ENCODE measurements around the gene COBLL1.

Gene COBLL1

DNA sequence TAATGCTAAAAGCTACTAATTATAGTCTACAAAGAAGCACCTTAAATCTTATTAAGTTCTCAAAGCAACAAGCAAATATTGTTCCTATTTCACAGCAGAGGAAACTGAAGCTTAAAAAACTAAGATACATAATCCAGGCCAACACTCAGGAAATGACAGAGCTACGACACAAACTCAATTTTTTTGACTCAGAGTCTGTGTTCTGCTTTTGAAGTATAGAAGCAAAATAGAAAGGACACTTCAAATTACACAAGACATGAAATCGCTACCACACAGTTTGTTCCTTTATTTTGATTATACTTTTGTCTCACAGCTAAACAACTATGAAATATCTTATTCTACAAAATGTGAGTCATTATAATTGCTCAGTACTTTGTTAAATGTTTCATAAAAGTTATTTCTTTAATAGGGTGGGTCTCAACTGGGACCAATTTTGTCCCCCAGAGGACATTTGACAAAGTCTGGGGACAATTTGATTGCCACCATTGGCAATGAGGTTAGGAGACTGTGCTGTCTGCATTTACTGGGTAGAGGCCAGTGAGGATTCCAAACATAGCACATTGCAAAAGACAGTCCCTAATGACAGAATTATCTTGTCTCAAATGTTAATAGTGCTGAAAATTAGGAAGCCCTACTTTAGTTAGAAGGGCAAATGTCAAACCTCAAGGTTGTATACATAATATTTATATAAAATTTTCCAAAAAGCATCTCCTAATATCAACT is 118.8 kb downstream of the COBLL1 start:
- no peaks in the 10 kb centered on the region for H3K9me3 ChIP-seq
- TF ChIP-seq, protein P1, sequence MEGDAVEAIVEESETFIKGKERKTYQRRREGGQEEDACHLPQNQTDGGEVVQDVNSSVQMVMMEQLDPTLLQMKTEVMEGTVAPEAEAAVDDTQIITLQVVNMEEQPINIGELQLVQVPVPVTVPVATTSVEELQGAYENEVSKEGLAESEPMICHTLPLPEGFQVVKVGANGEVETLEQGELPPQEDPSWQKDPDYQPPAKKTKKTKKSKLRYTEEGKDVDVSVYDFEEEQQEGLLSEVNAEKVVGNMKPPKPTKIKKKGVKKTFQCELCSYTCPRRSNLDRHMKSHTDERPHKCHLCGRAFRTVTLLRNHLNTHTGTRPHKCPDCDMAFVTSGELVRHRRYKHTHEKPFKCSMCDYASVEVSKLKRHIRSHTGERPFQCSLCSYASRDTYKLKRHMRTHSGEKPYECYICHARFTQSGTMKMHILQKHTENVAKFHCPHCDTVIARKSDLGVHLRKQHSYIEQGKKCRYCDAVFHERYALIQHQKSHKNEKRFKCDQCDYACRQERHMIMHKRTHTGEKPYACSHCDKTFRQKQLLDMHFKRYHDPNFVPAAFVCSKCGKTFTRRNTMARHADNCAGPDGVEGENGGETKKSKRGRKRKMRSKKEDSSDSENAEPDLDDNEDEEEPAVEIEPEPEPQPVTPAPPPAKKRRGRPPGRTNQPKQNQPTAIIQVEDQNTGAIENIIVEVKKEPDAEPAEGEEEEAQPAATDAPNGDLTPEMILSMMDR (IDR thresholded peaks at IDR 0.05), result no peak
- H3K27ac ChIP-seq, result no peak overlapping the region
- H3K27me3 ChIP-seq, result no peaks in the 10 kb centered on the region
- no peaks in the 10 kb centered on the region for H3K36me3 ChIP-seq
- no peak overlapping the region for H3K4me3 ChIP-seq (ENCODE audit: low read depth in 1 of 2, low read length in 1 of 2)
- H3K4me1 ChIP-seq (ENCODE audit: control insufficient read depth in 1 of 2, insufficient read depth in 1 of 2, low read depth in 1 of 2, low read length in 1 of 2), result no peaks in the 10 kb centered on the region

DNA sequence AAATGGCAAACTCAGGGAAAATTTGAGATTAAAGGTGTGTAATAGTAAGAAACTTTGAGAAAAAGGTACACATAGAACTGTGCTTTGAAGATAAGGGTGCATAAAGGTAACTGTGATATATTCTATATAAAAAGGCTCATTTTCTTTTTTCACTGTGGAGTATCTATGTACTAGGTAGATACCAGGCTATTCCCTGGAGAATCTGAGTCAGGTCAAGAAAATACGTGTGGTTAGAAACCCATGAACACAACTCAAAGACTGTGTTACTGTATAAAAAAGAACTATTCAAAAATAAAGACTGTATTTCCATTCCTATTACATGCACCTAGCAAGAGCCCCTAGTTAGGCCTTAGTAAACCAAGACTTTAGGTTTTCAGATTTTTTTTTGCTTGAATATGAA is 120.2 kb downstream of the COBLL1 start:
- H3K4me1 ChIP-seq (ENCODE audit: control insufficient read depth in 1 of 2, insufficient read depth in 1 of 2, low read depth in 1 of 2, low read length in 1 of 2), result no peaks in the 10 kb centered on the region
- no peaks in the 10 kb centered on the region for H3K9me3 ChIP-seq
- no peak overlapping the region for H3K4me3 ChIP-seq (ENCODE audit: low read depth in 1 of 2, low read length in 1 of 2)
- H3K27ac ChIP-seq, result no peak overlapping the region
- TF ChIP-seq, protein P1 (IDR thresholded peaks at IDR 0.05), result no peak
- no peaks in the 10 kb centered on the region for H3K36me3 ChIP-seq
- H3K27me3 ChIP-seq, result no peaks in the 10 kb centered on the region

DNA sequence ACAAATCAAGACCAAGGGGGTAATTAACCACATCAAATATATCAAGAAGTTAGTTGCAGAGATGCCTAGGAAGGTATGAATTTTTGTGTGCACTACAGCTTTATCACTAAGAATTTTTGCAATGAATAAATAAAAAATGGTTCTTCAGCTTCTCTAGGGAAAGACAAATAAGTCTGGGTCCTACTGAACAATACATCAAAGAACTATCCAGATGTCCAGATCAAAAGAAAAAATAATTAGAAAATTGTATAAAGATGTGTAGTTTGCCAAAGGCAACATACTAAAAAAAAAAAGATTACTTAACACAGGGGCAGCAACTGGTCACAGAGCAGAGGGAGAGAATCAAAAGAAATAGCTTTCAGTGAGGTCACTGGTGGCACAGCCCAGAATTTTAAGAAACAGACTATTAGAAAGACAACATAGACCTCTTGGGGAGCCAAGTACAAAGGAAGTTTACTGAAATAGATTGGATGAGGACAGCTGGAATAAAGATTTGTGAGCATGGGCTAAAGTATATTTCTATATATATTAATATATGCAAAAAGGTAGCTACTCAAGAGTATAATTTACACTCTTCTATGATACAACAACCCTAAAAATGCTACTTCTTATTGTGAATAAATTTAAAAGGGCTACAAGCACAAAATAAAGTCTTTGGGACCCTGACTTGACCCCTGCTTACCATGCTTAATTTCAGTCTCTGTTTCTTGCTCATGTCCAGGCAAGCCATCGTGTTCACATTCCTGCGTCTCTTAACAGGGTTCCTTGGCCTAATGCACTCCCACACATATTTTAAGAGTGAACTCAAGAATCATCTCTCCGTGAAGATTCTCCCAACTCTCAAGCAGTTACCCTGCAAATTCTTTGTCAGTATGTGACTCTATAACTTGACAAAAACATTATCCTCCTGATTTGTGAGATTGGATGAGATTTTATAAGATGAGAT is 121.4 kb downstream of the COBLL1 start:
- Histone ChIP-seq H3K36me3 (no peaks in the 10 kb centered on the region), H3K4me3 (ENCODE audit: low read depth in 1 of 2, low read length in 1 of 2) (no peak overlapping the region), H3K27me3 (no peaks in the 10 kb centered on the region), H3K9me3 (no peaks in the 10 kb centered on the region), H3K4me1 (ENCODE audit: control insufficient read depth in 1 of 2, insufficient read depth in 1 of 2, low read depth in 1 of 2, low read length in 1 of 2) (no peaks in the 10 kb centered on the region), H3K27ac (no peak overlapping the region)
- TF ChIP-seq, protein P1 (IDR thresholded peaks at IDR 0.05), result no peak

DNA sequence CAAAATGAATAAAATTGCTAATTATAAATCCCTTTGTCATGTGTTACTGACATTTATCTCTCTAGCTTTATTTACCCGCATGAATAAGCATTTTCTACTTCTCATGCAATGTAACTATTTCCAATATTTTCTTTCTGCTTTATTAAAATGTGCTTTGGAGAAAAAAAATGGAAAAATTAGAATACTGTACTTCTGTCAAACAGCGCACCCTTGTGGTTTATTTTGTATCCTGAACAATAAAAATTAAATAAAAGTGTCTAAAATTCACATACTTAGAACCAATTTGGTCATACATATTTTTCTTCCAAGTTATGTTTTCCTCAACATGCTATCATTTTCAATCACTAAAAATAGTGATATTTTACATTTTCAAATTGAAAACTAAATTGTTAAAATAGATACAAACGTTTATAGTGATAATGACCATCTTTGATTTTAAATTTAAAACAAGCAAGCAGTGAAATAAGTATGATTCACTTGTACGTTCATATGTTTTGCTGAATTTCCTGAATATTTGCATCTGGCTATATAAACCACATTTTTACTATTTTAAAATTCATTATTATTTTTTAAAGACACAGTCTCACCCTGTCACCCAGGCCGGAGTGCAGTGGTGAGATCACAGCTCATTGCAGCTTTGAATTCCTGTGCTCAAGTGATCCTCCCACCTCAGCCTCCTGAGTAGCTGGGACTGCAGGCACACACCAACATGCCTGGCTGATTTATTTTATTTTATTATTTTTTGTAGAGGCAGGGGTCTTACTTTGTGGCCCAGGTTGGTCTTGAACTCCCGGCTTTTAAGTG is 124.4 kb downstream of the COBLL1 start:
- TF ChIP-seq, protein P1 (IDR thresholded peaks at IDR 0.05), result no peak
- no peaks in the 10 kb centered on the region for H3K9me3 ChIP-seq
- no peaks in the 10 kb centered on the region for H3K27me3 ChIP-seq
- no peaks in the 10 kb centered on the region for H3K4me1 ChIP-seq (ENCODE audit: control insufficient read depth in 1 of 2, insufficient read depth in 1 of 2, low read depth in 1 of 2, low read length in 1 of 2)
- no peaks in the 10 kb centered on the region for H3K36me3 ChIP-seq
- H3K4me3 ChIP-seq (ENCODE audit: low read depth in 1 of 2, low read length in 1 of 2), result no peak overlapping the region
- H3K27ac ChIP-seq, result no peak overlapping the region

DNA sequence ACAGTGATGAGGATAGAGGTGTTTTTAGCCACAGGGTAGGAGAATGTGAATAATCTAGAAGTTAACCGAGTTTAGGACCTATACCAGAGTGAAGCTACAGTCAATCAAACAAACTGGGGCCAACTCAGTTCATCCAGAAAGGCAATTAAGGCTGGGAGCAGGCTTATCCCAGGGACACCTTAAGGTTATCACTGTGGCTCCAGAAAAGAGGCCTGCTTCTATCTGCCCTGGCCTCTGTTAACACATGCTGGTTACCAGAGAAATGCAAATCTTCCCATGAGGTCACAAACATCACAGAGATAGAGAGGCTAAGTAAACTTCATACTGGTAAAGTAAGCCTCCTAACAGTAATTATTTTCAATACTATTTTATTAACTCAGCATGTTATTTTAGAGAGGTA is 127.2 kb downstream of the COBLL1 start:
- H3K27me3 ChIP-seq, result no peaks in the 10 kb centered on the region
- no peaks in the 10 kb centered on the region for H3K36me3 ChIP-seq
- no peak overlapping the region for H3K4me3 ChIP-seq (ENCODE audit: low read depth in 1 of 2, low read length in 1 of 2)
- TF ChIP-seq, protein P1 (IDR thresholded peaks at IDR 0.05), result no peak
- no peaks in the 10 kb centered on the region for H3K9me3 ChIP-seq
- no peak overlapping the region for H3K27ac ChIP-seq
- H3K4me1 ChIP-seq (ENCODE audit: control insufficient read depth in 1 of 2, insufficient read depth in 1 of 2, low read depth in 1 of 2, low read length in 1 of 2), result no peaks in the 10 kb centered on the region

Measured in neutrophil (primary cell).